Cardiac muscle cell (in vitro differentiated cells and primary cell): Measurements from ENCODE around the gene OR52E4. TPM values are rescaled to one million over a fixed set of nuclear protein-coding genes. Genes with fewer than 3 reads are reported as not detected.

ENCODE experiments used
- DNase-seq, 2 donors: peaks; one replicate each; pipeline versions ENCODE4 v3.0.0 to v3.0.0-alpha.2; 2010 to 2017; ENCODE audit warnings: low read depth in 1 of 2, low spot score in 1 of 2
- H3K27ac ChIP-seq: fragments of 200-600 bp; sonication (generic); 2 replicates; pipeline ENCODE4 v1.5.1; 2016
- H3K27me3 ChIP-seq: fragments of 200-600 bp; sonication (generic); 2 replicates; pipeline ENCODE4 v1.6.0; 2016; ENCODE audit warnings: control low read depth
- H3K36me3 ChIP-seq: fragments of 200-600 bp; sonication (generic); 2 replicates; pipeline ENCODE4 v1.5.1; 2016; ENCODE audit warnings: control low read depth
- H3K4me1 ChIP-seq: fragments of 200-600 bp; sonication (generic); 2 replicates; pipeline ENCODE4 v1.8.1; 2017; ENCODE audit warnings: low read depth, mild to moderate bottlenecking, mixed run types
- H3K4me3 ChIP-seq: fragments of 200-600 bp; sonication (generic); 2 replicates; pipeline ENCODE4 v1.5.1; 2016; ENCODE audit warnings: mild to moderate bottlenecking
- H3K9me3 ChIP-seq: fragments of 200-600 bp; sonication (generic); 2 replicates; pipeline ENCODE4 v1.5.1; 2017; ENCODE audit warnings: low read depth, mild to moderate bottlenecking, control low read depth
- CTCF ChIP-seq: IDR thresholded peaks from 2 replicates; pipeline ENCODE4 v1.5.1; 2012; ENCODE audit warnings: low read depth, mild to moderate bottlenecking, low read length
- polyA plus RNA-seq: library from polyadenylated mRNA; unstranded; fragments of >200 nt; fragmentation: Nextera tagmentation; extraction: Ambion mirVana; gene quantifications from 2 replicates; pipeline ENCODE4 v1.2.1, GENCODE V29; 2016
- total RNA-seq: library from RNA; depleted of rRNA; stranded (reverse); fragments of >200 nt; gene quantifications from 2 replicates; pipeline ENCODE4 v1.2.3, GENCODE V29; 2016

The OR52E4 gene
- total and polyA plus RNA-seq, 2 experiments from 2014 or later: not detected

- Histone ChIP-seq H3K36me3 (no peaks in the 10 kb centered on the region), H3K9me3 (no peaks in the 10 kb centered on the region), H3K4me3 (no peak overlapping the region), H3K27me3 (no peaks in the 10 kb centered on the region), H3K27ac (no peak overlapping the region), H3K4me1 (no peaks in the 10 kb centered on the region)
- no peak for TF ChIP-seq CTCF
- no peak for DNase-seq
Observed at GRCh38 chr11:5881756-5882155, 1.3 kb downstream of the OR52E4 start.

- no peaks in the 10 kb centered on the region for H3K9me3 ChIP-seq
- H3K27ac ChIP-seq: no peak overlapping the region
- DNase-seq: no peak
- TF ChIP-seq CTCF: no peak
- H3K27me3 ChIP-seq: no peaks in the 10 kb centered on the region
- no peaks in the 10 kb centered on the region for H3K4me1 ChIP-seq
- H3K4me3 ChIP-seq: no peak overlapping the region
- H3K36me3 ChIP-seq: no peaks in the 10 kb centered on the region
Observed at GRCh38 chr11:5887172-5887571, 6.7 kb downstream of the OR52E4 start.

GRCh38 chr11:5887661-5888060 is 7.2 kb downstream of the OR52E4 start:
- H3K36me3 ChIP-seq: no peaks in the 10 kb centered on the region

GRCh38 chr11:5891216-5891800 is 10.9 kb downstream of the OR52E4 start:
- H3K4me1 ChIP-seq: no peaks in the 10 kb centered on the region
- H3K27me3 ChIP-seq: no peaks in the 10 kb centered on the region
- peak in 1 of 2 donors; percentile 15 for DNase-seq
- H3K36me3 ChIP-seq: no peaks in the 10 kb centered on the region
- TF ChIP-seq CTCF: peak; percentile 39
- no peaks in the 10 kb centered on the region for H3K9me3 ChIP-seq
- H3K27ac ChIP-seq: no peak overlapping the region
- no peak overlapping the region for H3K4me3 ChIP-seq

More at GRCh38 chr11:5887661-5888060, 7.2 kb downstream of the OR52E4 start:
- DNase-seq: no peak
- Histone ChIP-seq H3K4me3 (no peak overlapping the region), H3K4me1 (no peaks in the 10 kb centered on the region), H3K9me3 (no peaks in the 10 kb centered on the region), H3K27ac (no peak overlapping the region), H3K27me3 (no peaks in the 10 kb centered on the region)
- TF ChIP-seq CTCF: no peak

- no peak for DNase-seq
- no peak for TF ChIP-seq CTCF
- Histone ChIP-seq H3K4me3 (no peak within 1 kb of the TSS), H3K4me1 (no peaks in the 10 kb centered on the region), H3K27me3 (no peaks in the 10 kb centered on the region), H3K36me3 (no peaks in the 10 kb centered on the region), H3K27ac (no peak within 1 kb of the TSS), H3K9me3 (no peaks in the 10 kb centered on the region)
Observed at GRCh38 chr11:5892908-5893307, 12.5 kb downstream of the OR52E4 start, which contains the start of gene OR52E5. Gene OR52E5 (plus strand): TSS chr11:5893208. CDS start chr11:5900777, 7,569 bp downstream.
